ENCODE results near the gene FAM210B. TPM values are rescaled to one million over a fixed set of nuclear protein-coding genes. Genes with fewer than 3 reads are reported as not detected.
"Not testable (repeated sequence)": the region's sequence is repeated elsewhere in the genome, so short reads cannot be mapped to it uniquely, and the experiment has no call there.

FAM210B gene, protein sequence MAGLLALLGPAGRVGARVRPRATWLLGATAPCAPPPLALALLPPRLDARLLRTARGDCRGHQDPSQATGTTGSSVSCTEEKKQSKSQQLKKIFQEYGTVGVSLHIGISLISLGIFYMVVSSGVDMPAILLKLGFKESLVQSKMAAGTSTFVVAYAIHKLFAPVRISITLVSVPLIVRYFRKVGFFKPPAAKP
- 40.2 TPM for polyA plus RNA-seq (2013, experiment 1 of 4)
- 44.2 TPM for polyA plus RNA-seq (2013, experiment 2 of 4)
- polyA plus RNA-seq (2013, experiment 3 of 4): 34.9 TPM
- 37.4 TPM for polyA plus RNA-seq (2013, experiment 4 of 4)

DNA sequence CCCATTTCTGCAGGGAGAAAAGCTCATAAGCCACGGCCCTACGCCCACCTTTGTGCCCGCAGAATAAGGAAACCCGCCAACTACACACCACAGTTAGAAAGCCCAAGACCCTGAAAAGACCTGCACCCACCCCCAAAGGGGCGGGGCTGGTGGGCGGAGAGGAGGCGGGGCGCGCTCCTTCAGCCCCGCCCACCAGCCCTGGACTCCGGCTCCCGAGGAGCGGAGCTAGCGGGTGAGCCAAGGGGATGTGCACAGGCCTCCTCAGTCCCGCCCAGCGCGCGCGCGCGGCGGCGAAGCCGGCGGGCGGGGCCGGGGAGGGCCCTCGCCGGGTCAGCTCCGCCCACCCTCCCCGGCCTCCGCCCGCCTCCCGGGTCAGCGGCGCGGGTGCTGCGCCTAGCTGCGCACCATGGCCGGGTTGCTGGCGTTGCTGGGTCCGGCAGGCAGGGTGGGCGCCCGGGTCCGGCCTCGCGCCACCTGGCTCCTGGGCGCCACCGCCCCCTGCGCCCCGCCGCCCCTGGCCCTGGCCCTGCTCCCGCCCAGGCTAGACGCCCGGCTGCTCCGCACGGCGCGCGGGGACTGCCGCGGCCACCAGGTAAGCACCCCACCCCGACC lies at the start of gene FAM210B:
FAM210B (plus strand) TSS at position 375 of the 612 bp plus-strand sequence; CDS start at position 407, 32 bp downstream.
- H3K36me3 ChIP-seq (ENCODE audit: control insufficient read depth, insufficient read depth, low read length): no peaks in the 10 kb centered on the region
- peaks cover 18% of the 10 kb centered on the region for H3K4me1 ChIP-seq (ENCODE audit: control insufficient read depth, insufficient read depth, low read length)
- no peak within 1 kb of the TSS for H3K27ac ChIP-seq (ENCODE audit: insufficient read depth, low read depth, low read length, poor library complexity, severe bottlenecking)
- no peaks in the 10 kb centered on the region for H3K9me3 ChIP-seq (ENCODE audit: control insufficient read depth, low read length)
- H3K4me3 ChIP-seq (ENCODE audit: insufficient read depth, low read depth, low read length): peak within 1 kb of the TSS; percentile 76
- 1% methylated on average over 63 of the region's 63 CpGs for WGBS, 2 experiments
- peaks cover 16% of the 10 kb centered on the region for H3K27me3 ChIP-seq (ENCODE audit: control insufficient read depth, insufficient read depth, low read length, poor library complexity, severe bottlenecking)

DNA sequence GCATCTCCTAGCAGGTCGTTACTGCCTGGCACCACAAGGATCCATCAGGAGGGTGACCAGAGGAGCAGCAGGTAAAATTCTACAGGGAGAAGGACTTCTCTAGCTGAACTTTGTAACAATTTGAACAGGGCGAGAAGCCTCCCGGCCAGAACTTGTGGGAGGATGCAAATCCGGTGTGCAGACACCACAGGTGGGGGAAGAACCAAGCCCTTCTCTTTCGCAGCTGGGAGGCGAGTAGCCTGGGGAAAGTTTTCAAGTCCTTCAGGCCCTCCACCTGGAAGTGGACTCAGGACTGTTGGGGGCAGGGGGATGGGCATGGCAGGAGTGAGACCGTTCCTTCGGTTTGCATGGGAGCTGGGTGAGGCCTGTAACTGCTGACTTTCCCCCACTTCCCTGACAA lies 42.7 kb upstream of the FAM210B start:
- no peaks in the 10 kb centered on the region for H3K4me1 ChIP-seq (ENCODE audit: control insufficient read depth, insufficient read depth, low read length)
- WGBS, 2 experiments: 84 to 87% methylated on average over 8 of the region's 8 CpGs
- no peak overlapping the region for H3K27ac ChIP-seq (ENCODE audit: insufficient read depth, low read depth, low read length, poor library complexity, severe bottlenecking)
- H3K27me3 ChIP-seq (ENCODE audit: control insufficient read depth, insufficient read depth, low read length, poor library complexity, severe bottlenecking): no peaks in the 10 kb centered on the region
- H3K36me3 ChIP-seq (ENCODE audit: control insufficient read depth, insufficient read depth, low read length): no peaks in the 10 kb centered on the region
- H3K9me3 ChIP-seq (ENCODE audit: control insufficient read depth, low read length): no peaks in the 10 kb centered on the region
- no peak overlapping the region for H3K4me3 ChIP-seq (ENCODE audit: insufficient read depth, low read depth, low read length)

DNA sequence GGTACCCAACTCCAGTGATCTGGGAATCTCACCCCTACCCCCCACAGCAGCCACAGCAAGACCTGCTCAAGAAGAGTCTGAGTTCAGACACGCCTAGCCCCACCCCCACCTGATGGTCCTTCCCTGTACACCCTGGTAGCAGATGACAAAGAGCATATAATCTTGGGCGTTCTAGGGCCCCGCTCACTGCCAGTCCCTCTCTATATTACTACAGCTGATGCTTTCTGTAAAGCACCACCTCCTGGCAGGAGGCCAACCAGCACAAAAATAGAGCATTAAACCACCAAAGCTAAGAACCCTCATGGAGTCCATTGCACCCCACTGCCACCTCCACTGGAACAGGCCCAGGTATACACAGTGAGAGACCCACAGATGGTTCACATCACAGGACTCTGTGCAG lies 42.3 kb upstream of the FAM210B start:
- no peaks in the 10 kb centered on the region for H3K4me1 ChIP-seq (ENCODE audit: control insufficient read depth, insufficient read depth, low read length)
- H3K9me3 ChIP-seq (ENCODE audit: control insufficient read depth, low read length): no peaks in the 10 kb centered on the region
- WGBS, 2 experiments: 85 to 89% methylated on average over 3 of the region's 3 CpGs
- H3K27ac ChIP-seq (ENCODE audit: insufficient read depth, low read depth, low read length, poor library complexity, severe bottlenecking): no peak overlapping the region
- no peaks in the 10 kb centered on the region for H3K36me3 ChIP-seq (ENCODE audit: control insufficient read depth, insufficient read depth, low read length)
- no peak overlapping the region for H3K4me3 ChIP-seq (ENCODE audit: insufficient read depth, low read depth, low read length)
- H3K27me3 ChIP-seq (ENCODE audit: control insufficient read depth, insufficient read depth, low read length, poor library complexity, severe bottlenecking): no peaks in the 10 kb centered on the region

DNA sequence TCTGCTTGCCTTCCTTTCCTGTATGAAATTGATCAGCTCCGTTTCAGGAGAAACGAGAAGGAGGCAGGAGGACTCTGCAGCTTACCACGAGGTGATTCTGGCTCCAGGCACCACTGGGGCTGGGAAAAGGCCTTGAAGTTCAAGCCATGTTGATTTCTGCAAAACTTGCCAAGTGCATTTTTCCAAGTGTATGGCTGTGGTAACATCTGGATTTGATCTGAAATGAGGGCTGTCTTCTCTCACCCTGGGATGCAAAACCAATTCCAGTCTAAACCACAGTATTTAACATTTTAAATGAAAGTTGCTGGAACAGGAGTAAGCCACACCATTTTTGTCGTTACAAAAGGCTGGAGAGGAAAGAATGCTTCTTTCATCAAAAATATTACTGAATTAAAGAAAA lies 36.1 kb upstream of the FAM210B start:
- no peaks in the 10 kb centered on the region for H3K4me1 ChIP-seq (ENCODE audit: control insufficient read depth, insufficient read depth, low read length)
- no peaks in the 10 kb centered on the region for H3K36me3 ChIP-seq (ENCODE audit: control insufficient read depth, insufficient read depth, low read length)
- 47 to 54% methylated on average over 3 to 4 of the region's 4 CpGs for WGBS, 2 experiments
- no peak overlapping the region for H3K27ac ChIP-seq (ENCODE audit: insufficient read depth, low read depth, low read length, poor library complexity, severe bottlenecking)
- H3K9me3 ChIP-seq (ENCODE audit: control insufficient read depth, low read length): peaks cover 13% of the 10 kb centered on the region
- H3K4me3 ChIP-seq (ENCODE audit: insufficient read depth, low read depth, low read length): no peak overlapping the region
- no peaks in the 10 kb centered on the region for H3K27me3 ChIP-seq (ENCODE audit: control insufficient read depth, insufficient read depth, low read length, poor library complexity, severe bottlenecking)

DNA sequence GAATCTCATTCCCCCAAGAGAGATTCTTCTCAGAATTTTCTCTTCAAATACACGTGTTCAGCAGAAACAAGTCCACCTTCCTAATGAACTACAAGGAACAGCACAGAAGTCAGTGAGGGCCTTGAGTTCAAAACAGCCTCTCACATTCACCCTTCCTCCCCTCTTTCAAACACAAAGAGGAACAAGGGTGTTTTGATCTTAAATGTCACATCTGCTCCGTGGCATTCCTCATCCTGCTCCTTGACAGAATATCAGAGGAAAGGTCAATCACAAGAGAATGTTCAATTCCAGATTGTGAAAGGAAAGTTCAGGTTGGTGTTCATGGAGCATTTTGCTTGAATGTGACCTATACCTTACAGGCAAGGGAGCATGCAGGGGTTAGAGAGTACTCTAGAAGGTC lies 35.6 kb upstream of the FAM210B start:
- Histone ChIP-seq H3K36me3 (ENCODE audit: control insufficient read depth, insufficient read depth, low read length) (no peaks in the 10 kb centered on the region), H3K27me3 (ENCODE audit: control insufficient read depth, insufficient read depth, low read length, poor library complexity, severe bottlenecking) (no peaks in the 10 kb centered on the region), H3K27ac (ENCODE audit: insufficient read depth, low read depth, low read length, poor library complexity, severe bottlenecking) (no peak overlapping the region), H3K4me3 (ENCODE audit: insufficient read depth, low read depth, low read length) (no peak overlapping the region), H3K4me1 (ENCODE audit: control insufficient read depth, insufficient read depth, low read length) (no peaks in the 10 kb centered on the region), H3K9me3 (ENCODE audit: control insufficient read depth, low read length) (peaks cover 13% of the 10 kb centered on the region)
- 9 to 20% methylated on average over 2 of the region's 2 CpGs for WGBS, 2 experiments

DNA sequence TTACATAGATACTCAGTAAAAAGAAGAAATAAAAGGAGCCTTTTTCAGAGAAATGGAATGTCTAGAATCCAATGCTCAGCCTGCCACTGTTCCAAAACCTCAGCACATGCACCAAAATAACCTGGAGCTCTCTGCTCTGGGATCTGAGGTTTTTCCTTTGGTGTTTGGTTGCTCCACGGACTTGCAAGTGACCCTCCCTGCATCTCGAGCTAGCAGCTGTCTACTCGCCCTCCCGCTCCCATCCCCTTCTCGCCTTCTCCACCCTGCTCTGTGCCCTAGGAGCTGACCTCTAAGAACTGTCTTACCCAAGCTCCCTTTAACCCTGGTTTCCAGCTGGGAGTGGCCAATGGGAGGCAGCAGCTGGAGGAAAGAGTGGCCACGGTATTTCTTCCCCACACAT lies 35.1 kb upstream of the FAM210B start:
- H3K36me3 ChIP-seq (ENCODE audit: control insufficient read depth, insufficient read depth, low read length): no peaks in the 10 kb centered on the region
- 59 to 63% methylated on average over 6 of the region's 6 CpGs for WGBS, 2 experiments
- no peak overlapping the region for H3K4me3 ChIP-seq (ENCODE audit: insufficient read depth, low read depth, low read length)
- H3K9me3 ChIP-seq (ENCODE audit: control insufficient read depth, low read length): peaks cover 13% of the 10 kb centered on the region
- no peak overlapping the region for H3K27ac ChIP-seq (ENCODE audit: insufficient read depth, low read depth, low read length, poor library complexity, severe bottlenecking)
- no peaks in the 10 kb centered on the region for H3K27me3 ChIP-seq (ENCODE audit: control insufficient read depth, insufficient read depth, low read length, poor library complexity, severe bottlenecking)
- H3K4me1 ChIP-seq (ENCODE audit: control insufficient read depth, insufficient read depth, low read length): no peaks in the 10 kb centered on the region

DNA sequence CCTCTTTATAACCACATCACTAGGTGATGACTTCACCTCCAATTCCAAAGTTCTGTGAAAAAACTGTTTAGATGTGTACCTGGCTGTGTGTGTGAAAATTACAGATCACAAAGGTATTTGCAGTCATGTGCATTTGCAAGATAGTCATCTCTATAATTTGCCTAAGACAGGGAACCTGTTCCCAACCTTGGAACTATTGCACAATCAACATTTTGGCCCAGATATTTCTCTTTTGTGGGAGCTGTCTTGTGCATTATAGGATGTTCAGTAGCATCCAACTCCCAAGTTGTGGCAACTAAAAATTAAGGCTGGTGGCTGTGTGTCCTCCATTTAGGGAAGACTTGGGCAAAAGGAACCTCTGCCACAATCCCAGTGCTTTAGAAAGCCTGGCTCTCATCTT lies 34.0 kb upstream of the FAM210B start:
- H3K9me3 ChIP-seq (ENCODE audit: control insufficient read depth, low read length): peaks cover 13% of the 10 kb centered on the region
- no peaks in the 10 kb centered on the region for H3K27me3 ChIP-seq (ENCODE audit: control insufficient read depth, insufficient read depth, low read length, poor library complexity, severe bottlenecking)
- H3K36me3 ChIP-seq (ENCODE audit: control insufficient read depth, insufficient read depth, low read length): no peaks in the 10 kb centered on the region
- no peak overlapping the region for H3K27ac ChIP-seq (ENCODE audit: insufficient read depth, low read depth, low read length, poor library complexity, severe bottlenecking)
- no peaks in the 10 kb centered on the region for H3K4me1 ChIP-seq (ENCODE audit: control insufficient read depth, insufficient read depth, low read length)
- H3K4me3 ChIP-seq (ENCODE audit: insufficient read depth, low read depth, low read length): no peak overlapping the region

DNA sequence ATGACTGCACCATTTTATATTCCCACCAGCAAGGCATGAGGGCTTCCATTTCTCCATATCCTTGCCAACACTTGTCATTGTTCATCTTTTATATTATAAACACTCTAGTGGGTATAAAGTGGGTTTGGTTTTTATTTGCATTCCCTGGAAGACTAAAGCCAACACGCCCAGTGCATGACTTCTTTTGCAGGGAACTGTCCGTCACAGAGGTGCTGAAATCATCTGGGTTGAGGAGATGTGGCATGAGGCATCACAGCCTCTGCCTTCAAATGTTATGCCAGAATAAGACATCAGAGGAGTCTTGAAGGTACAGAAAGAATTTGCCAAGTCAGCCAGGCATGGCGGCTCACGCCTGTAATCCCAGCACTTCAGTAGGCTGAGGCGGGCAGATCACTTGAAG lies 29.9 kb upstream of the FAM210B start:
- no peak overlapping the region for H3K4me3 ChIP-seq (ENCODE audit: insufficient read depth, low read depth, low read length)
- WGBS, 2 experiments: 77 to 78% methylated on average over 5 of the region's 5 CpGs
- H3K36me3 ChIP-seq (ENCODE audit: control insufficient read depth, insufficient read depth, low read length): no peaks in the 10 kb centered on the region
- peaks cover 14% of the 10 kb centered on the region for H3K9me3 ChIP-seq (ENCODE audit: control insufficient read depth, low read length)
- H3K4me1 ChIP-seq (ENCODE audit: control insufficient read depth, insufficient read depth, low read length): no peaks in the 10 kb centered on the region
- no peak overlapping the region for H3K27ac ChIP-seq (ENCODE audit: insufficient read depth, low read depth, low read length, poor library complexity, severe bottlenecking)
- no peaks in the 10 kb centered on the region for H3K27me3 ChIP-seq (ENCODE audit: control insufficient read depth, insufficient read depth, low read length, poor library complexity, severe bottlenecking)

DNA sequence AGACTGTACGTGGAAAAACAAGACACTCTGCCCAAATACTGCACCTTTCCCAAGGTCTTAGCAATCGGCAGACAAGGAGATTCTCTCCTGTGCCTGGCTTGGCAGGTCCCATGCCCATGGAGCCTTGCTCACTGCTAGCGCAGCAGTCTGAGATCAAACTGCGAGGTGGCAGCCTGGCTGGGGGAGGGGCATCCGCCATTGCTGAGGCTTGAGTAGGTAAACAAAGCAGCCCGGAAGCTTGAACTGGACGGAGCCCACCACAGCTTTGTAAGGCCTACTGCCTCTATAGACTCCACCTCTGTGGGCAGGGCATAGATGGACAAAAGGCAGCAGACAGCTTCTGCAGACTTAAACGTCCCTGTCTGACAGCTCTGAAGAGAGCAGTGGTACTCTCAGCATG lies 22.1 kb upstream of the FAM210B start:
- not testable (repeated sequence) for H3K36me3 ChIP-seq (ENCODE audit: control insufficient read depth, insufficient read depth, low read length); H3K27ac ChIP-seq (ENCODE audit: insufficient read depth, low read depth, low read length, poor library complexity, severe bottlenecking); H3K27me3 ChIP-seq (ENCODE audit: control insufficient read depth, insufficient read depth, low read length, poor library complexity, severe bottlenecking); H3K4me1 ChIP-seq (ENCODE audit: control insufficient read depth, insufficient read depth, low read length); H3K9me3 ChIP-seq (ENCODE audit: control insufficient read depth, low read length); H3K4me3 ChIP-seq (ENCODE audit: insufficient read depth, low read depth, low read length)
- WGBS, 2 experiments: 83% methylated on average over 8 of the region's 8 CpGs

DNA sequence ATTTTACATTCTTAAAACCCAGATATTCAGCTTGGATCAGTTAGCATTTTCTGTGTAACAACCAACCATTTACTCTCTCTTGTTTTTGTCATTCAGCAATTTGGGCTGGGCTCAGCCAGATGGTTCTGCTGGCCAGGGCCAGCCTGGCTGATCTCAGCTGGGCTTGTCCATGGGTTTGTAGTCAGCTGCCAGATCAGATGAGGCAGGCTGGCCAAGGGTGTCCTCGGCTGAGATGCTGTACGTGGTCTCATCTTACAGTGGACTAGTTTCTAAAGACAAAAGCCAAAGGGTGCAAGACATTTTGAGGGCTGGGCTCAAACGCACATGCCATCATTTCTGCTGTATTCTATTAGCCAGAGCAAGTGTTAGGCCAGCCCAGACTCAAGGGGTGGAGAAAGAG lies 16.0 kb upstream of the FAM210B start:
- WGBS, 2 experiments: 84 to 93% methylated on average over 3 of the region's 3 CpGs
- Histone ChIP-seq H3K27ac (ENCODE audit: insufficient read depth, low read depth, low read length, poor library complexity, severe bottlenecking) (no peak overlapping the region), H3K36me3 (ENCODE audit: control insufficient read depth, insufficient read depth, low read length) (no peaks in the 10 kb centered on the region), H3K9me3 (ENCODE audit: control insufficient read depth, low read length) (no peaks in the 10 kb centered on the region), H3K4me1 (ENCODE audit: control insufficient read depth, insufficient read depth, low read length) (peaks cover 1% of the 10 kb centered on the region), H3K27me3 (ENCODE audit: control insufficient read depth, insufficient read depth, low read length, poor library complexity, severe bottlenecking) (peaks cover 17% of the 10 kb centered on the region), H3K4me3 (ENCODE audit: insufficient read depth, low read depth, low read length) (no peak overlapping the region)

Data from ectodermal cell (in vitro differentiated cells).